ENCODE results near the gene TRIM66.

- TF ChIP-seq, protein P1, sequence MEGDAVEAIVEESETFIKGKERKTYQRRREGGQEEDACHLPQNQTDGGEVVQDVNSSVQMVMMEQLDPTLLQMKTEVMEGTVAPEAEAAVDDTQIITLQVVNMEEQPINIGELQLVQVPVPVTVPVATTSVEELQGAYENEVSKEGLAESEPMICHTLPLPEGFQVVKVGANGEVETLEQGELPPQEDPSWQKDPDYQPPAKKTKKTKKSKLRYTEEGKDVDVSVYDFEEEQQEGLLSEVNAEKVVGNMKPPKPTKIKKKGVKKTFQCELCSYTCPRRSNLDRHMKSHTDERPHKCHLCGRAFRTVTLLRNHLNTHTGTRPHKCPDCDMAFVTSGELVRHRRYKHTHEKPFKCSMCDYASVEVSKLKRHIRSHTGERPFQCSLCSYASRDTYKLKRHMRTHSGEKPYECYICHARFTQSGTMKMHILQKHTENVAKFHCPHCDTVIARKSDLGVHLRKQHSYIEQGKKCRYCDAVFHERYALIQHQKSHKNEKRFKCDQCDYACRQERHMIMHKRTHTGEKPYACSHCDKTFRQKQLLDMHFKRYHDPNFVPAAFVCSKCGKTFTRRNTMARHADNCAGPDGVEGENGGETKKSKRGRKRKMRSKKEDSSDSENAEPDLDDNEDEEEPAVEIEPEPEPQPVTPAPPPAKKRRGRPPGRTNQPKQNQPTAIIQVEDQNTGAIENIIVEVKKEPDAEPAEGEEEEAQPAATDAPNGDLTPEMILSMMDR (IDR thresholded peaks at IDR 0.05): no peak
- TF ChIP-seq POLR2A (IDR thresholded peaks at IDR 0.05): no peak
These were observed 67.0 kb downstream of the TRIM66 start for GRCh38 chr11:8615291-8616032.

Data from Peyer's patch (tissue), 4 donors.